Kidney epithelial cell (primary cell): ENCODE measurements around the gene ARID5B. TPM values are rescaled to one million over a fixed set of nuclear protein-coding genes. Genes with fewer than 3 reads are reported as not detected.

Source experiments
- DNase-seq: peaks from one replicate; pipeline ENCODE4 v3.0.0-alpha.2; 2010; ENCODE audit warnings: low read depth
- H3K27me3 ChIP-seq: 2 replicates; pipeline ENCODE4 v1.6.0; 2011; ENCODE audit warnings: low read length; ENCODE audit not compliant: control insufficient read depth, insufficient read depth
- H3K36me3 ChIP-seq: 2 replicates; pipeline ENCODE4 v1.5.1; 2011; ENCODE audit warnings: low read length; ENCODE audit not compliant: control insufficient read depth, insufficient read depth
- H3K4me3 ChIP-seq: 2 replicates; pipeline ENCODE4 v1.5.1; 2011; ENCODE audit warnings: low read depth, mild to moderate bottlenecking, control low read depth, low read length
- CTCF ChIP-seq: IDR thresholded peaks from 2 replicates; pipeline ENCODE4 v1.5.1; 2011; ENCODE audit warnings: mild to moderate bottlenecking, moderate library complexity, low read length, control low read depth, inconsistent platforms; ENCODE audit not compliant: insufficient read depth, poor library complexity, severe bottlenecking
- total RNA-seq: library from RNA; depleted of rRNA; stranded (reverse); fragments of >200 nt; gene quantifications from 2 replicates; pipeline ENCODE4 v1.2.3, GENCODE V29; 2015

ARID5B gene
- total RNA-seq, 1 donor from 2014 or later = 11.6 TPM

GRCh38 chr10:62099299-62099698 lies 197.8 kb downstream of the ARID5B start:
- Histone ChIP-seq H3K36me3 (no peaks in the 10 kb centered on the region), H3K4me3 (no peak overlapping the region), H3K27me3 (no peaks in the 10 kb centered on the region)
- DNase-seq = no peak
- TF ChIP-seq CTCF = no peak

- no peak for DNase-seq
- H3K36me3 ChIP-seq = no peaks in the 10 kb centered on the region
Measured at GRCh38 chr10:62103857-62104256, 202.4 kb downstream of the ARID5B start.

GRCh38 chr10:62106929-62107519 lies 205.5 kb downstream of the ARID5B start:
- no peaks in the 10 kb centered on the region for H3K36me3 ChIP-seq
- DNase-seq = no peak
- H3K4me3 ChIP-seq = no peak overlapping the region
- no peaks in the 10 kb centered on the region for H3K27me3 ChIP-seq
- TF ChIP-seq CTCF = no peak

More at GRCh38 chr10:62103857-62104256, 202.4 kb downstream of the ARID5B start:
- no peak for TF ChIP-seq CTCF
- H3K4me3 ChIP-seq = no peak overlapping the region
- H3K27me3 ChIP-seq = no peaks in the 10 kb centered on the region

DNA sequence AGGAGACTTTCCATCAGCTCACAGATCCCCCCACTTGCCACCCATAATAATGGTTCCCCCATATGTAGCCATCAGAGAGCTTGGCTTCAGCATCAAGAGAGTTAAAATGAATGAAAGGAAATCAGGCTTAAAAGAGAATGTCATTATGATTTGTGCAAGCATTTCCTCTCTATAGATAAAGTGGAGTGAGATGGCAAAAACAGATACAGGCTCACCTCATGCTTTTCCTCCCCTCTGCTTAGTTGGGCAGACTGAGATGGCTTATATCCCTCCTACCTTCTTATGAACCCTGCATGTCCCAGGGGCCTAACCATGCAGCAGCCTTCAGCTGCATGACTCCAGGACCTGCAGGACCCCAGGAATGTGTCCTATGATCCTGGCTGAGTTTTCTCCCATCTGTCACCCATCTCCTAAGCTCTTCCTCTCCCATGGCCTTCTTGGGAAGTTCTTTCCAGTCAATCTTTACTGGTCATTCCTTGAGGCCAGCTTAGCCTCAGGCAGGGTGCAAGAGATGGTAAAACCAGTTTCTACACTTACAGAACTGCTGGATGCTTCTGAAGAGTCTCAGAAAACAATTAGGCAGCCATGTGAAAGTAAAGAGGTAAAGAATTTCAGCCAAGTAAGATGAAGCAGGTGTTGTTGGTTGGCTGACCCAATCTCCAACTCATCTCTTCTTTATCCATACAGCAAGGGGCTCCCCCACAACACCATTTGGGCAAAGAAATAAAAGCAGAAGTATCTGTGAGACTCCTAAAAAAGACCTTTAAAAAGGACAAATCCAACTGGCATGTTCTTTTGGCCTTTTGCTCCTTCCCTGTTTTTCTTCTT lies 207.5 kb downstream of the ARID5B start:
- Histone ChIP-seq H3K4me3 (no peak overlapping the region), H3K27me3 (no peaks in the 10 kb centered on the region), H3K36me3 (no peaks in the 10 kb centered on the region)
- DNase-seq = no peak
- no peak for TF ChIP-seq CTCF

GRCh38 chr10:62109587-62110293 lies 208.2 kb downstream of the ARID5B start:
- no peak for DNase-seq
- no peak for TF ChIP-seq CTCF
- no peak overlapping the region for H3K4me3 ChIP-seq
- H3K36me3 ChIP-seq = no peaks in the 10 kb centered on the region
- H3K27me3 ChIP-seq = no peaks in the 10 kb centered on the region
